MV-4-11 (cell line): ENCODE measurements around the gene MTIF2.

Experiments
- DNase-seq: peaks from one replicate; lab custom pipeline; 2025; lab: John Stamatoyannopoulos, UW

The MTIF2 gene

DNA sequence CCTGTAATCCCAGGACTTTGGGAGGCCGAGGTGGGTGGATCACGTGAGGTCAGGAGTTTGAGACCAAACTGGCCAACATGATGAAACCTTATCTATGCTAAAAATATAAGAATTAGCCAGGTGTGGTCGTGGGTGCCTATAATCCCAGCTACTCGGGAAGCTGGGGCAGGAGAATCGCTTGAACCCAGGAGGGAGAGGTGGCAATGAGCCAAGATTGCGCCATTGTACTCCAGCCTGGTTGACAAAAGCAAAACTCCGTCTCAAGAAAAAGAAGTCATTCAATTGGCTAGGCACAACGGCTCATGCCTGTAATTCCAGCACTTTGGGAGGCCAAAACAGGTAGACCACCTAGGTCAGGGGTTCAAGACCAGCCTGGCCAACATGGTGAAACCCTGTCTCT, 27.4 kb downstream of the MTIF2 start:
- DNase-seq: peak; percentile 5

DNA sequence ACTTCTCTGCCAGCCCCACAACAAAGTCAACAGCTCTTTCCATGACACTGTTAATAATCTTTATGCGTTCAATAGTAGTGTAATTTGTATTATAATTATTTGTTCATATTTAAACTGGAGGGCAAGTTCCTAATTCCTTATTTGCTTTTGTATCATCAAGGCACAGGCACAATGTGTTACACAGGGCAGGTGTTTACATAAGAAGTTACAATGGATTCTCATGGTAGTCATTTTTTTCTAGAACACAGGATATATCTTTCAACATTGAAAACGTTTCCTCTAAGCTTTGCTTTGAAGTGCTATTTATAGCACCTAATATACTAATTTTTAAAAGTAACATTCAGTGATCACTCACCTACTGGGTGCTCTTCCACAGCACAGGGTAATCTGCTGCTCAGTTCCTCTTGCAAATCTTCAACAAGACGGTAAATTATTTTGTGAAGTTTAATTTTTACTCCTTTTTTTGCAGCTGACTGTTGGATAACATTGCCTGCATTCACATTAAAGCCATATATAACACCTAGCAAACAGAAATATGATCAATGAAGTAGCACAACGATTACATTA, 29.3 kb downstream of the MTIF2 start:
- DNase-seq: no peak

DNA sequence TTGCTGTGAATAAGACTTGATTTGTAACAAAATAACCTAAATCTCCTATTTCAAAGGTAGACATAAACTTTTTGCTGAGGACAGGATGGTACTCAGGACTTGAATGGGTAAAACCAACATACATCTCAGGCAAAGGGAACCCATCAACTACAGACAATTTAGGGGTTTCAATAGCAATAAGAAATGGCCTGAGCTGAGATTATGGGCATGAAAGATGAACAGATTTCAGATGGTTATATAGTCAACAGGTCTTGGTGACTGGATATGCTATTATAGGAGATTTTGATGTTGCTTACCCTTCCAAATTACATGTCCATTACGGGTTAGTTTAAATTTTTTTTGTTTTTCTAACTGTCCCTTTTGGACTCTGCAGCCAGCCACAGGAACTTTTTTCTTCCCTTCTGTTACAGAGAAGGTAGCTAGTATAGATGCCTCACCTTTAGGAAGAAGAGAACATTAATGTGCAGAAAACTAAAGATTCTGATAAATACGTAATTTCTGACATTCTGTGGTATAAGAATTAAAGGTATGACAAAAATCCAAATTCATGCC, 32.0 kb downstream of the MTIF2 start:
- DNase-seq: no peak

DNA sequence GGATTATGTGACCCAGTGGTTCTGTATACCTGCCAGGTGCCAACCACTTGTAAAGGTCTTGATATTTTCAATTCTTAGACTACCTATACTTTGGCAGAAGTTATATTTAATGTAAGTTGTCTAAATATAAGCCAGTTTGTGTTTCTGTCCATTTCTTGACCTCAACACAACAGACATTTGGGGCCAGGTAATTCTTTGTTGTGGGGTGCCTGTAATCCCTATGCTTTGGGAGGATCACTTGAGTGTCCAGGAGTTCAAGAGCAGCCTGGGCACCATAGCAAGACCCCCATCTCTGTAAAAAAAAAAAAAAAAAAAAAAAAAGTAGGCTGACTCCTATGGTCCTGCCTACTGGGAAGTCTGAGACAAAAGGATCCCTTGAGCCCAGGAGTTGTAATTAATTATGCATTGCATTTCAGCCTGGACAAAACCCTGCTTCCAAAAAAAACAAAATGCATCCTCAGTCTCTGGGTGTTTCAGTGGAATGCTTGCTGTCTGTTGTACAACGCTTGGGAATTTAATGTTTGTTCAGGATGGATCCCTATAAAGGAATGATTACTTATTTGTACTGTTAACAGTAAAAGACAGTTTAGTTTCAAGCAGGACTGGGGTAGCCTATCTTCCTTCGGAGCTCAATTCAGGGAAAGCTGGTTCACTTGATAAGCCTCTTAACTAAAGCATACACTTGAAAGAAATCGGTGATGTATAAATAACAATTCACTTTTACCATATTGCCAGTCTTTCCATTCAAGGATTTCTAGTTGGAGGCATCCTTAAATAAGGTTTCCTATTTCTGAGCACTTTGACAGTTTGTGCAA, 33.1 kb downstream of the MTIF2 start:
- no peak for DNase-seq

DNA sequence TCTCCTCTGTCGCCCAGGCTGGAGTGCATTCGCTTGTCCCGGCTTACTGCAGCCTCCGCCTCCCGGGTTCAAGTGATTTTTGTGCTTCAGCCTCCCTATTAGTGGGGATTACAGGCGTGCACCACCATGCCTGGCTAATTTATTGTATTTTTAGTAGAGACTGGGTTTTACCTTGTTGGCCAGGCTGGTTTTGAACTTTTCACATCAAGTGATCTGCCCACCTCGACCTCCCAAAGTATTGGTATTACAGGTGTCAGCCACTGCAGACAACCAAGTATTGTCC, 35.4 kb downstream of the MTIF2 start:
- DNase-seq: no peak

DNA sequence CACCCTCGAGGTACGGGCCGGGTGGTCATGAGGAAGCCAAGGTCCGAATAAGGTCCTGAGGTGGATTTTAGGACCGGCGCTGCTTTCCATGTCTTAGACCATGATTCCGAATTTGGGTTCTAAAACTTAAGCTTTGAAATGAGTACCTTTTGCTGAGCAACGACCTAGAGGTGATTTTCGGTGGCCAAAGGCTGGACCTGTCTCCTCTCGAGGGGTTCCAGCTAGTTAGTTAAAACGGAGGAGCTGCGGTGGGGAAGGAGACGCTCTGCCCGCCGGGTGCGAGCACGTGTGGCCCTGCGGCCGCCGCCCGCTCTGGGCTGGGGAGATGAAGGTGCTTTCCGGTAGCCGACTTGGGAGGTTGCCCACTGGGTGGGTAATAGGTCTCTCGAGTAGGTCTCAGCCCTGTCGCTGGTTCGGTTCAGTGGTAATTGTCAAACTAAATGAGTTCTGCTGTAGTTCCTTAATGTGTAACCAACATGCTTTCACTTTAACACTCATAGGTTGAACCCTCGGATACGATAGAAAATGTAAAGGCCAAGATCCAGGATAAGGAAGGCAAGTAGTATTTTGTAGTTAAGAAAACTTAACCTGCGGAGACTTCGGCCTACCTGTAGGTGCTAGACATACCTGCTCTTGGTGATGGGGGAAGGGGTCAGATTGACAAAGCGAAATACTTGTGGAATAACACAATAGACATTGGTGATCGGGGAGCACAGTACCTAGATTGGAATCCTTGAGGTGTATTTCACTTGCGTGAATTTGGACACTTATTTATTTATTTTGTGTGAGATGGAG, 36.0 kb downstream of the MTIF2 start:
- DNase-seq: no peak

DNA sequence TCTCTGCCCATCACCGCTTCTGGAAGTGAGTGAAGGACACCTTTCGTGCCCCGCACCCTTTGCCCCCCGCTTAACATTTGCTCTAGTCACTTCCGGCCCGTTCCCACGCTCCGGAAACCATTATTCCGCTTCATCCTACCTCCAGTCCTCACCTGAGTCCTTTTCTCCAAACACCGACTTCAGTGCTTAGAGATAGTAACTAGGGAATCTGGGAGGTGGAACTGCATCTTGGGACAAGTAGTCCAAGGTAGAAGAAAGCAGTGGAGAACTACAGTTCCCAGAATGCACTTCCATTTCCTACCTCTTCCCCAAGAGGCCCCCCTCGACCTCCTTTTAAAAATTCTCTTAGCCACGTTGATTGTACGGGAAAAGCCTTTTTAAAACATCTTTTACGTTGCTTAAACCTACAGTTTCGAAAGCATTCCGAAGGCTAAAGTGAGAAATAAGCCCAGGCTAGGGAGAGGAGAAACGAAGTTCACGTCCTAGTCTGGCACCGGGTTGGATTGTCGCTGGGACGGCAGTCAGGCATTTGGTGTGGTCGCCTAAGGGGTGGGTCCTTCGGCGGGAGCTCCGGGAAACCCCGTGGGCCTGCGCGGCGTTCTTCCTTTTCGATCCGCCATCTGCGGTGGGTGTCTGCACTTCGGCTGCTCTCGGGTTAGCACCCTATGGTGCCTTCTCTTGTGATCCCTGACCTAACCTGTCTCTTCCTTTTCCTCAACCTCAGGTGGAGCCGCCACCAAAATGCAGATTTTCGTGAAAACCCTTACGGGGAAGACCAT, 36.8 kb downstream of the MTIF2 start, which contains the start of the genes CLHC1 and RPS27A:
TSS of gene CLHC1 (minus strand) at position 210 of the 779 bp plus-strand sequence. CDS start 9,882 bp downstream, outside the sequence.
TSS of gene RPS27A (plus strand) at position 605 of the 779 bp plus-strand sequence. CDS start at position 742, 137 bp downstream.
- peak; percentile 93 for DNase-seq

DNA sequence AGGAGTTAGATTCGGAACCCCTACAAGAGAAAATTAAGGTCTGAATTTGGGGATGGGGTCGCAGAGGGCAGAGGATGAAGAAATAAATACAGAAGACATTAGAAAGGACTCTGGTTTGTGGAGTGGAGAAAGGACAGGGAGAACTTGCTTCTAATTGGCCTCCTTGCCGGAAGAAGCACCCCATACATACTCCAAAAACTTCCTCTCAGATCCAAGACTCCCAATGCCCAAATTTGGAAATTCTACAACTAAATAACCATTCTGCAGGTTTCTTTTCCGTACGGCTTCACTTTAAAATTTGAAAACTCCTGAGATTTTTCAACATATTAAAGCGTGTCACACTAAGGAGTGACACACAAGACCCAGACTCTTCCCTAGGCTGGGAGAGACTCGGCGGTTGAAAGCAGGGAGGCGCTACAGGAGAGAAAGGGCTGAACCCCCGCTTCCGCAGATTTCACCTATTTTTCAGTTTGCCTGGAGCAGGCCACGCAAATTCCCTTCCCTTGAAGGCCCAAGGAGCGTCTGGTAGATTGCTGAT, 37.4 kb downstream of the MTIF2 start:
- DNase-seq: peak; percentile 24

DNA sequence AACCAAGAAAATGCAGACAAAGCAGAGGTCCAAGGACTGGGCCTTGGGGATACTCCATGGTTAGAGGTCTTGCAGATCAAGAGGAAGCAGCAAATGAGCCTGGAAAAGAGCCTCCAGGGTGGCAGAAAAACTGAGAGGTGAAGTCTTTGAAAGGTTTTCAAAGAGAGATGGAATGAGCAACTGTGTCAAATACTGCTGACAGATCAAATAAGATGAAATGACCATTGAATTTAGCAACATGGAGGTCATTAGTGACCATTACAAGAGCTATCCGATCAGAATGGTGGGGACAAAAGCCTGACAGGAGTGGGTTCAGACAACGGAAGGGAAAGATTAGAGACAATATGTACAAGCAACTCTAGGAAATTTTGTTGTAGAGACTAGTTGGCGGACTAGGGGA, 38.5 kb downstream of the MTIF2 start:
- no peak for DNase-seq

DNA sequence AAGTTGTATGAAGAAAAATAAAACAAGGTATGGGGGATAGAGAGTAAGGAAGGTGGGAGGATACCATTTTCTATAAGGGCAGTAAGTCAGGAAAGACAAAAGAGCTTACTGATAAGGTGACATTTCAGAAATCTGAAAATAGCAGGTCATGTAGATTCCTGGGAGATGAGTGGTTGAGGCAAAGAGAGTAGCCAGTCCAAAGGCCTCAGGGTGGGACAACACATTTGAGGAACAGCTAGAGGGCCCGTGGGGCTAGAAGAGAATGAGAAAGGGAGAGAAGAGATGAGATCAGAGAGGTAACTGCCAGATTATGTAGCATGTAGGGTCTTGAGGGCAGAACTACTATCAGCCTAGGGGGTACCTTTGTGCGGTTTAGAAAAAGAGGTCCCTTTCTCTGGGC, 39.8 kb downstream of the MTIF2 start:
- no peak for DNase-seq

DNA sequence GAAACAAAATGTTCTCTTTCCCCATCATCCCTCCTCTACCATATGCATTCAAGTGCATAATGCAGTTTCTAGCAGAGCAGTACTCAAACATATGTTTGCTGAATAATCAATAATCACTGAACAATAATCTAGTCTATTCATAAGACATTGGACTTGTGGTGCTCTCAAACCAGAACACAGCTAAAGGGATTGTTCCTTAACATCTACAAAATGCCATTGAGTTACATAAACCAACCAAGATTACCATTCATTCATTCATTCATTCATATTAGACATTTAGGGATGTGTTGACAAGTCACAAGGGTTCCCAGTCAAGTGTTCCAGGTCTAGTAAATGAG, 40.8 kb downstream of the MTIF2 start:
- no peak for DNase-seq

DNA sequence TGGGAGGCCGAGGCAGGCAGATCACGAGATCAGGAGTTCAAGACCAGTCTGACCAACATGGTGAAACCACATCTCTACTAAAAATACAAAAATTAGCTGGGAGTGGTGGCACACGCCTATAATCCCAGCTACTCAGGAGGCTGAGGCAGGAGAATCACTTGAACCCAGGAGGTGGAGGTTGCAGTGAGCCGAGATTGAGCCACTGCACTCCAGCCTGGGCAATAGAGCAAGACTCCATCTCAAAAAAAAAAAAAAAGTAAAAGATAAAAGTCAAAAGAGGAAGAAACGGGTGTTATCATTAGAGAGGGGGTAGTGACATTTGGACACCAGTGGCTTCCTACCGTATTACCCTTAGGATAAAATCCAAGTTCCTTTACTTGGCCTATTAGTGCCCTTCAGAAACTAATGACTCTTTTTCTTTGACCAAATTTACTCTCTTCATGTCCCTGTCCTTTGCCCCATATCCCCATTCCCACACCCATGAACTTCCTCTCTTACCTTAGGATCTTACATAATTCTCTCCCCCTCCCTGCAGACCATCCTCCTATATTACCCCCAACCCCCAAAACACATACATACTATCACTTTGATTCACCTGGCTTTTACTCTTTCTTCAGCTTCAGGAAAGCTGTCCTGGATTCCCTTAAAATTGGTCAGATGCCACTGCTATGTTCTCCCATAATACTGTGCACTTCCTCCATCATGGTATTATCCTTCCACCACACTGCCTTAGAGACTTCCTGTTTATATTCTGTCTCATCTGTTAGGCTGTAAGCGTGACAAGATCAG, 41.4 kb downstream of the MTIF2 start:
- DNase-seq: peak; percentile 84

DNA sequence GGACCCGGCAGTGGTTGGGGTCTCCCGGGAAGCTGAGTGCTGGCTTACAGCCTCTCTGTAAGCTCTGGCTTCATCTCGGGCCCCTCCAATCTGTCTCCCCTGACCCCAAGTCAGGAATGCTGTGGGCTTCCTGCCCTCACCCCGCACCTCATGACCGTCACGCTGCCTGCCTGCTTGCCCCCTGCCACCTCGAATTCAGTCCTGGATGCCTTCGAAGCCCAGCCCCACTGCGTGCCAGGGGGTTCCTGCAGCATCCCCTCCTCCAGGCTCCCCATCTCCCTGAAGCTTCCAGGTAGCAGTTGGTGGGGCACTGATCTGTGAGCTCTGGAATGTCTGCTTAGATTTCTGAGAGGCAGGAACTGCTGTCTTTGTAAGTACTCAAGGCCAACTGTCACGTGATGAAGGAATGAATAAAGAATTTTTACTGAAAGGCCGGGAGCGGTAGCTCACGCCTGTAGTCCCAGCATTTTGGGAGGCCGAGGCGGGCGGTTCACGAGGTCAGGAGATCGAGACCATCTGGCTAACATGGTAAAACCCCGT, 43.5 kb downstream of the MTIF2 start:
- DNase-seq: no peak

DNA sequence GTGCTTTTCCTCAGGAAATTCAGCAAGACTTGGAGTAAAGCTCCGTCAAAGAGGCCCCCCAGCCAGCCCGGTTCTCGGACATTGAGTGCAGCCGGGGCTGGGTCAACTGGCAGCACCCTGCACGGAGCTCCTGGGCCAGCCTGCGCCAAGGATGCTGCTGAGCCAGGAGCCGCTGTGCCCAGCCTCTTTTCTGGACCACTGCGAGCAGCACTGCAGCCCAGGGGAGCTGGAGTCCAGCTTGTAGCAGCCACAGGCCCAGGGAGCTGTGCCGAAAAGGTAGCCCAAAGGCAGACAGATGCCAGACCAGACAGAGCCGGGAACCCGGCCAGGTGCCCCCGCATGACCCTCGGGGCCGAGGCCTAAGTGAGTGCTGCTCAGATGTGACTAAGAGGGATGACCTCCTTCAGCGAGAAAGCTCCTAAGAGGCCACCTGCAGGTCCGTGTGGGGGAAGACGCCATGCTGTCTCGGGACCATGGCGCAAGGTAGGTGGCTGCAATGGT, 44.2 kb downstream of the MTIF2 start:
- DNase-seq: no peak

DNA sequence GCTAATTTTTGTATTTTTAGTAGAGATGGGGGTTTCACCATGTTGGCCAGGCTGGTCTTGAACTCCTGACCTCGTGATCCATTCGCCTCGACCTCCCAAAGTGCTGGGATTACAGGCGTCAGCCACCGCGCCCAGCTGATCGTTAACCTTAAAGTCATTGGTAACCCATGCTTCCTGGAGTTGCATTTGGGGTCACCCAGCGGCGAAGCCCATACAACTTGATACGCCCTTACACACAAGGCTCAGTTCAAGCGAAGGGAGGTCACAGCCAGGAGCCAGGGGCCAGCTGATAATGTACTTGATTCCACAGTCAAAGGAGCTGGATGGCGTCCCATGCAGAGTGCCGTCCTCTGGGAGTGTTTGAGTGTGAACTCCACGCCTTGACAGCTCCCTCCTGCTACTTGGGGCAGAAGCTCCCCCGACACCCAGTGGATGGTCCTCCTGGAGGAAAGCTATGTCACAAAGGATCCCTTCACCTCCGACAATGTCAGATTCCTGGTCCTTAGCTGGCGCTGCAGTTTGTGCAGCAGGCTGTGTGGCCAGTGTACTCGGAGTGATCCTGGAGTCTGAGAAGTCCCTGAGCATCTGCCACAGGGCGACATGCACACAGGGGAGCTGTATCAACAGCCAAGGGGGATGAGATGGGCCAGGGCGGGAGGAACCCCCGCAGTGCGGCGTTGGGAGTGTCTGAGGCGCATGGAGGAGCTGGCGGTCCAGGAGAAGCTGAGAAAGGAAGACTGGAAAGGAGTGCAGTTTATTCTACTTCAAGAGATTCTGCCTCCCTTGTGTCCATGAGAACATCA, 44.9 kb downstream of the MTIF2 start:
- no peak for DNase-seq

DNA sequence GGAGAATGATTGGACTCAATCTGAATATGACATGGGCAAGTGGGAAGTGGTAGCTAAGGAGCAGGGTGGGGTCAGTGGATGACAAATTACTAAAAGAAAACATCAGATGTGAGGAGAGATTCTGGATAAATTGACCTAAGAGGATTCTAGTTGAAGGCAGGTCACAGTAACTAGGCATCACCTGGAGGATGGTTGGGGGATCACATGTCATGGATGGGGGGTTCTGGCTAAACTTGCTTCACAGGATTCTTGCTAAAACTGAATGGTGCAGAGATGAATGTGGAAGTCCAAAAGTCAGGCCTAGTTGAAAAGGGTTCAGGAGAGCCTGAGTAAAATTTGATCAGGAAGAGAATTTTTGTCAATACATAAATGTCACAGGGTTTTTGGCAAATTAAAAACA, 55.2 kb downstream of the MTIF2 start:
- no peak for DNase-seq

DNA sequence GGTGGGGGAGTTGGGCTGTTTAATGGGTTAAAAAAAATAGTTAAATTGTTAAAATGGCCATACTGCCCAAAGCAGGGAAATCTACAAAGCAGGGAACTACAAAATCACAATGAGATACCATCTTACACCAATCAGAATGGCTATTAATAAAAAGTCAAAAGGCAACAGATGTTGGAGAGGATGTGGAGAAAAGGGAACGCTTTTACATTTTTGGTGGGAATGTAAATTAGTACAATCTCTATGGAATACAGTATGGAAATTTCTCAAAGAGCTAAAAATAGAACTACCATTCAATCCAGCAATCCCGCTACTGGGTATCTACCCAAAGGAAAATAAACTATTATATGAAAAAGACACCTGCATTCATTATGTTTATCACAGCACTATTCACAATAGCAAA, 64.1 kb downstream of the MTIF2 start:
- no peak for DNase-seq

DNA sequence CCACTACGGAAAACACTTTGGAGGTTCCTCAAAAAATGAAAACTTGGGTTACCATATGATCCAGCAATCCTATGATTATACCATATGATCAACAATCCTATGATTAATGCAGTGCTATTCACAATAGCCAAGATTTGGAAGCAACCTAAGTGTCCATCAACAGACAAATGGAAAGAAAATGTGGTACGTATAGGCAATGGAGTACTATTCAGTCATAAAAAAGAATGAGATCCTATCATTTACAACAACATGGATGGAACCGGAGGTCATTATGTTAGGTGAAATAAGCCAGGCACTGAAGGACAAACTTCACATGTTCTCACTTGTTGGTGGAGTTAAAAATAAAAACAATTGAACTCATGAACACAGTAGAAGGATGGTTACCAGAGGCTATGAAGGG, 64.5 kb downstream of the MTIF2 start:
- DNase-seq: no peak

DNA sequence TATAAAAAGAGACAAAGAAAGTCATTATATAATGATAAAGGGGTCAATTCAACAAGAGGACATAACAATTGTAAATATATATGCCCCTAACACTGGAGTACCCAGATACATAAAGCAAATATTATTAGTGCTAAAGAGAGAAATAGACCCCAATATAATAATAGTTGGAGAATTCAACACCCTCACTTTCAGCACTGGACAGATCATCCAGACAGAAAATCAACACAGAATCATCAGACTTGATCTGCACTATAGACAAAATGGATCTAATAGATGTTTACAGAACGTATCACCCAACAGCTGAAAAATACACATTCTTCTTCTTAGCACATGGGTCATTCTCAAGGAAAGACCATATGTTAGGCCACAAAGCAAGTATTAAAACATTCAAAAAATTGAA, 68.6 kb downstream of the MTIF2 start:
- no peak for DNase-seq

DNA sequence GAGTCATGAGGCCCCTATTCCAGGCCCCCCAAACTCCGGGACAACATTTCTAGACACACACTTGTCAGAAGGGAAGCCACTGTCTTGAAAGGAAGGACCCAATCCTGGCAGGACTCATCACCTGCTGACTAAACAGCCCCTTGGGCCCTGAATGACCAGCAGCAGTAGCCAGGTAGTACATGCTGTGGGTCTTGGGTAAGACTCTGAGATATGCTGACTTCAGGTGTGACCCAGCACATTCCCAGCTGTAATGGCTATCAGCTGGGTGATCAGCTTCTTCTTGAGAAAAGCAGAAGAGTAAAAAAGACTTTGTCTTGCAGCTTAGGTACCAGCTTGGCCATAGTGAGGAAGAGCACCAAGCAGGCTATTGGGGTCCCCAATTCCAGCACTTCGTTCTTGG, 72.5 kb downstream of the MTIF2 start:
- DNase-seq: no peak
